ENCODE measurements around the gene ARPC2.

Gene ARPC2

DNA sequence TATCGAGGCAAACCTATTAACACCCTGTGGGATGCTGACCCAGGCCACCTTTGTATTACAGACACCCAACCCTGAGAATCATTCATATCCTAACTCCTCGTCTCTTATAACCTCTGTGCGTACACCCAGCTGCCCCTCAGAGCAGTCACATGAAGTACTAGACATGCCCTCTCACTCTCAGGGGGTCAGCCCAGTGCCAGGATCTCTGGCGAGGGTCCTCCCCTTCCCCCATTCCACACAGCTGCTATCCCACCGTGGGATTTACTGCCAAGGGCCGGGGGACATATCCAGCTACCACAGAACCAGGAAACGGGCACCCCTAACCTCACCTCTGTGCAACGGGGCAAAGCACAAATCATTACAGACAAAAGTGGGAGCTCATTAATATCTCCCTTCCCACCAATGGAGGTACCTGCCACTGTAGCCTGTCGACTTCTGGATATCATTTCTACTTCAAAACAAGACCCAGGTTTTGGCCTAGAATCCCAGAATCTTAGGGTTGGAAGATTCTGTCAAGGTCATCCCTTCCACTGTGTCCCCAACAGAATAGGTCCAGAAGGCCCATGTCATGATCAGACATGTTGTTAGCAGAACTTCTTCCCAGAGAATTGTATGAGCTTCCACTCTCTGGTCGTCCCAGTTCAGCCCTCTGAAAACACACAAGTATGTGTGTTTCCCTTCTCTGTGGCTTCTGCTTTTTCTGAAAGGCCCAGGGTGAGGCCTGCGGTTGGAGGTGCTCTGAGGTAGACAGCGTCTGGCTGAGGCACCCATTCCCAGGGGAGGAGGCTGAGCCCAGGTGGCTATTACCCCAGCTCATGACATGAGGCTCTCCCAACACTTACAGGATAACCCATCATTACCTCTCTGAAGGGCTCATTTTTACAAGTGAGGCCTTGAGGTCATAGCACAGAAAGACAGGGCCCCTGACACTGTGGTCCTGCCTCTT is 73.6 kb downstream of the ARPC2 start:
- peak; percentile 32 for DNase-seq (ENCODE audit: low read depth)

DNA sequence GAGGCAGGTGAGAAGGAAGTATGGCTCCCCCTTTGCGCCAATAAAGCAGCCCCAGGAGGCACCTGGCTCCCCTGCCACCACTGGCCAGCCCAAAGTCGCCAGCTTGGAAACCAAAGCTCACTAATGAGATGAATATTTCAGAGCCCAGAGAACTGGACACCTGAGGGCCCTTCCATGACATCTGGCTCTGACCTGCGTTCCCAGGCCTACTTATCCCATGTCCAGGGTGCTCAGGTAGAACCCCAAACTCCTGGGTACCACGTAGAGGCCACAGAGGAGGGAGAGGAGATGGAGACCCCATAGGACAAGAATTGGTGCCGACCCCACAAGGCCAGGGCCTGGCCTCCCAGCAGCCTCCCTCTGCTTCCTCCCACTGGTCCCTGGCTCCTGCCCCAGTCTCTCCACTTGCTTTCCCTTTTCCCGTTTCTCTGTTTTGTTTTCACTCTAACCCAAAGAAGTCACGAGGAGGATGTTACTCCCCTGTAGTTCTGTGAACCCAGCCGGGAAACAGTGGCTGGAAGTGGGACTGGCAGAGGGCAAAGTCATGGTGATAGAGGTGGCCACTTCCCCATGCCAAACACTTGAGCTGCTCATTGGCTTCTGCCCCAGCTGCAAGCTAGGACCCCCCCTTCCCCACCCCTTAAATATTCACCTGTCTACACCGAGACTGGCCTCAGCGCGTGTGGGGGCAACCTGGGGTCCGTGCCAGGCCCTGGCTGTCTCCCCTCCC is 74.5 kb downstream of the ARPC2 start:
- DNase-seq (ENCODE audit: low read depth) = no peak

DNA sequence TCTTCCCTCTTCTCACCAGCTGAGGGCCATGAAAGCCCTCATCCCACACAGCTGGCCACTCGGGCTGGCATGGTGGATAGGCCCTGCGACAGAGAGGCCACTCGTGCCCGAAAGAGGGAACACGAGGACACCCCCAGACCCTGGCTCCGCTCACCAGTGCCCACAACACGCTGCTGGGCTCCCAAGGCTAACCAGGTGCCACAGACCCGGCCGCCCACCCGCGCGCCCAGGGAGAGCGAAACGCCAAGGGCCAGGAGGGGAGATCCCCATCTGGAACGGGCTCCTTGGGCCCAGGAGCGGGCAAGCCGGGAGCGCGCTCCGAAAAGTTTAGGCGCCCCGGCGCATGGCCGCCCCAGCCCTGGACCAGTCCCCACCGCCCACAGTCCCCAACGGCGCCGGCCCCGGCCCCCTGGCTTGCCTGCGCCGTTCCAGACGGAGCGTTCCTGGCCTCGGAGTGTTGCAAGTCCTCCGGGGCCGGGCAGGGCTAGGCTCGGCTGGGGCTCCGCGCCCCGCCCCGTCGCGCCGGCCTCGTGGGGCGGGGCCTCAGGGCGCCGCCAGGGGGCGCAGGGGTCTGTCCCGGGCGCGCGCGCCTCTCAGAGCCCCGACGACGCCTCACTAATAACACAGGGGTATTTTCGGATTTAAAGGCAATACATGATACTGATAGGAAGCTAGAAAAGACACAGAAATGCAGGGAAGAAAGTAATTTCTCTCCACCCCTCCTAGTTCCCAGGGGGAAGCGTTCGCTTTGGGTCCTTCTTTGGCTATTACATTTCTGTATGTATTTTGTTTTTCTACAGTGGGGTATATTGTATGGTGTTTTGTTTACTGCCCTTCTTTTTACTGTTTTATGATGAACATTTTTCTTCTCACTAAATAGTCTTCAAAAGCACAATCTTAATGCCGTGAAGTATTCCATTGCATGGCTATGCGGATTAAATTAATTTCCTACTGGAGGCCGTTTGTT is 75.3 kb downstream of the ARPC2 start, which contains the start of gene TMBIM1:
Gene TMBIM1, minus strand, starts transcription at position 456 of the 967 bp plus-strand sequence. CDS start 10,362 bp downstream, outside the sequence.
- peak; percentile 78 for DNase-seq (ENCODE audit: low read depth)

DNA sequence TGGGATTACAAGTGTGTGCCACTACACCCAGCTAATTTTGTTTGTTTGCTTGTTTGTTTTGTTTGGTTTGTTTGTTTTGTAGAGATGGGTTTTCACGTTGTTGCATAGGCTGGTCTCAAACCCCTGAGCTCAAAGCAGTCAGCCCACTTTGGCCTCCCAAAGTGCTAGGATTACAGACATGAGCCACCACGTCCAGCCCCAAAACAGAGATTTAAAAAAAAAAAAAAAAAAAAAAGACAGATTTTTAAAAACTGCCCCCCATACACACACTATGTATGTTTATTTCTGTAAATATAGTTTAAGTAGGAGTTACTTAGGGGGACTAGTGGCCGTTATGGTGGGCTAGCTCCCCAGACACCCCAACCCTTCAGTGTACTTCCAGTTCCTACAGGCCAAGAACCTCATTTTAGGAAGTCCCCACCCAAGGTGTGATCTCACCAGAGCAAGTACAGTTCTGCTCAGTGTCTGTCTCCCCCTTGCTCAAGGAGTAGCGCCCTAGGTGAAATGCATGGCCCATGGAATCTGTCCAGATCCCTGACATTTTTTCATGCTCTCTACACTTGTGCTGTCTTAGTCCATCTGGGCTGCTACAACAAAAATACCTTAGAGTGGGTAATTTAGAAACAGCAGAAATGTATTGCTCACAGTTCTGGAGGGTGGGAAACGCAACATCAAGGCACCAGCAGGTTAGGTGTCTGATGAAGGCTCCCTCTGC is 76.9 kb downstream of the ARPC2 start:
- DNase-seq (ENCODE audit: low read depth) = no peak

DNA sequence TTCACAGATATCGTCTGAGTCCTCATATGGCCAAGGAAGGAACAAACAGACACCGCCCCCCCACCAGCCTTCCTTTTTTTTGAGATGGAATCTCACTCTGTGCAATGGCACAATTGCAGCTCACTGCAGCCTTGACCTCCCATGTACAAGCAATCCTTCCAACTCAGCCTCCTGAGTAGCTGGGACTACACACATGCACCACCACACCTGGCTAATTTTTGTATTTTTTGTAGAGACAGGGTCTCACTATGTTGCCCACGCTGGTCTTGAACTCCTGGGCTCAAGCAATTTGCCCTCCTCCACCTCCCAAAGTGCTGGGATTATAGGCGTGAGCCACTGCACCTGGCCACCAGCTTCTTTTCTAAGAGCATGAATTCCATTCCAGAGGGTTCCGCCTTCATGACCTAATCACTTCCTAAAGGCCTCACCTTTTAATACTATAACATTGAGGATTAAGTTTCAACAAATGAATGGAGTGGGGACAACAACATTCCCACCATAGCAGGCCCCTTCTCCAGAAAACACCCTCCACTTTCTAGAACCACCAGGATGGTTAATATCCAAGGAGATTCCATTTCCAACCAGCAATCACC is 77.5 kb downstream of the ARPC2 start:
- no peak for DNase-seq (ENCODE audit: low read depth)

GRCh38 chr2:218295029-218295428 is 78.0 kb downstream of the ARPC2 start:
- no peak for DNase-seq (ENCODE audit: low read depth)

DNA sequence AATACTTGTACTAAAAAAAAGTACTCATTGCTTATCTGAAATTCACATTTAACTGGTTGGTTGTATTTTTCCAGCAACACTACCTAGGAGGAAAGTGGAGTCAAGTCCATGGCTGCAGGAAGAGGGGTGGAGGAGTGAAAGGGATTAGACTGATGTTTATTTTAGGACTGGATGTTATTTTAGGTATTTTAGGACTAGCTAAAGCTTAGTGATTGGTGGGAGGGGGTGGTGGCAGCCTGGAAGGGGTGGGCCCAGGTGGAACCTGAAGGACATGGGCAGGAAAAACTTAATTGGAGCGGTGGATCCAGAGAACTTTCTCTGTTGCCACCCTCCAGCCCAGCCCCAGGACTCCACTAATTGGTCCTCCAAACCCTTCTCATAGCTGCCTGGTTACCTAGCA is 79.2 kb downstream of the ARPC2 start:
- DNase-seq (ENCODE audit: low read depth) = no peak

DNA sequence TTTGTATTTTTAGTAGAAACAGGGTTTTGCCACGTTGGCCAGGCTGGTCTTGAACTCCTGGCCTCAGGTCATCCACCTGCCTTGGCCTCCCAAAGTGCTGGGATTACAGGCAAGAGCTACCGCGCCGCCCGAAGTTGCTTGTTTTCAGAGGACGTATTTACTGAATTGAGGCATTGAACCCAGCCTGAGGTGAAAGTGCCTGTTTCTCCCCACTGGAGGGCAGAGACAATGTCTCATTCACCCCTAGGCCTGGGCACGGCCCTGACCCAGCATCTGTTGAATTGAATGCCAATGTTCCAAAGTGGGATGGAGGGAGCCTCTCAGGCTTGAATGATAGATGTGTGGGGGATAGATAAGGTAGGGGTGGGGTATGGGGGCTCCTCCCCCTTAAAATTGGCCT is 79.9 kb downstream of the ARPC2 start:
- DNase-seq (ENCODE audit: low read depth) = no peak

GRCh38 chr2:218298314-218298875 is 81.4 kb downstream of the ARPC2 start:
- DNase-seq (ENCODE audit: low read depth) = no peak

DNA sequence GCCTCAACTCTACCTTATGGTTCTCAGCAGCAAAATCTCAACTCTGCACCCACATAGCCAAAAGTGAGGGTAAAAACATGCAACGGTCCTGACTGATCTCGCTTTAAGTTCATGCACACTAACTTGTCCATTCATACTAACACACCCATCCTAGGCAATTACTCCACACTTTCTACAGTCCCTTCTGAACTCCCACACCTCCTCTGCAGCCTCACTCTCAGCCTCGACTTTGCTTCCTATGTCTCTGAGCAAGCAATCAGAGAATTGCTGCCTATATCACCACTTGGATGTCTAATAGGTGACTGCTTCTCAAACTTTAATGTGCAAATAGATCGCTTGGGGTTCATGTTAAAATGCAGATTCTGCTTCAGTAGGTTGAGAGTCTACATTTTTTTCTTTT is 83.2 kb downstream of the ARPC2 start:
- DNase-seq (ENCODE audit: low read depth) = no peak

DNA sequence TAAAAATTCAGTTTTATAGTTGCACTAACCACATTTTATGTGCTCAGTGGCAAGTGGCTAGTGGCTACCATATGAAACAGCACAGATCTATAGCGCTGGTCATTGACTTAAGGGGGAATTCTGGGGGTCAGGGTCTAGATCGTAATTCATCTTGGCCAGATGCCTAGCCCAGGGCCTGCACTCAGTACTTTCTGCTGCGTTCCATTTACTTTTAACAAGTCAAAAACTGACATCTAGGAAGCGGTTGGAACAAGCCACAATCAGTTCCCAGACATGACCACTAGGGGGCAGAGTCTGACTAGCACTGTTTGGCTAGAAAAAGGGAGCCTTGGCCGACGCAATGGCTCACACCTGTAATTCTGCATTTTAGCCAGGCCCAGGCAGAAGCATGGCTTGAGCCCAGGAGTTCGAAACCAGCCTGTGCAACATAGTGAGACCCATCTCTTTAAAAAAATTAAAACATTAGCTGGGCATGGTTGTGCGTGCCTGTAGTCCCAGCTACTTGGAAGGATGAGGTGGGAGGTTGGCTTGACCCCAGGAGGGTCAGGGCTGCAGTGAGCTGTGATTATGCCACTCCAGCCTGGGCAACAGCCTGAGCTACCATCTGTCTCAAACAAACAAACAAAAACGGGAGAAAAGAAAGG is 84.3 kb downstream of the ARPC2 start:
- peak; percentile 75 for DNase-seq (ENCODE audit: low read depth)

All from activated T-helper 1 cell treated with Interleukin-2 at 50 U/mL for 16 hours (primary cell).